Sigmoid colon (tissue), 4 donors: Measurements from ENCODE around the gene URB2.
"Not testable (repeated sequence)": the region's sequence is repeated elsewhere in the genome, so short reads cannot be mapped to it uniquely, and the experiment has no call there.

Experiments used
- POLR2AphosphoS5 ChIP-seq, 4 donors: sonication (generic); formaldehyde crosslinking; IDR thresholded peaks; one replicate each; pipeline ENCODE4 v1.6.1; 2017; ENCODE audit warnings: antibody characterized with exemption in 4 of 4
- TF ChIP-seq, protein P1 (sequence below), 4 experiments: fragments of 450-650 bp in 3 of 4; fragments of 200-600 bp in 1 of 4; IDR thresholded peaks; one replicate each; pipeline ENCODE4 v1.5.1; 2016 to 2019; ENCODE audit warnings: antibody characterized with exemption in 4 of 4, mild to moderate bottlenecking in 3 of 4, moderate library complexity in 2 of 4

DNA sequence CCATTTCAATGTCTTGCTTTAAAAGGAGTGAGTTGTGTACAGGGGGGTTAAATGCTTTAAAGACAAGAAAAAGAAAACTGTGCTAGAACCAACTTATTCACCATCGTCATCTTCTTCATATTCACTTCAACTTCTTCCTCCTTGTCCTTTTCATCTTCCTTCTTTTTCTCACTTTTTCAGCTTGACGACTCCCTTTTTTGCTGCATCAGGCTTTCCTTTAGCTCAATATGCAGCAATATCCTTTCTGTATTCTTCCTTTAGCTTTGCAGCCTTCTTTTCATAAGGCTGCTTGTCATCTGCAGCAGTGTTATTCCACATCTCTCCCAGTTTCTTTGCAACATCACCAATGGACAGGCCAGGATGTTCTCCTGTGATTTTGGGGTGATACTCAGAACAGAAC is 79.1 kb downstream of the URB2 start:
- TF ChIP-seq, protein P1, sequence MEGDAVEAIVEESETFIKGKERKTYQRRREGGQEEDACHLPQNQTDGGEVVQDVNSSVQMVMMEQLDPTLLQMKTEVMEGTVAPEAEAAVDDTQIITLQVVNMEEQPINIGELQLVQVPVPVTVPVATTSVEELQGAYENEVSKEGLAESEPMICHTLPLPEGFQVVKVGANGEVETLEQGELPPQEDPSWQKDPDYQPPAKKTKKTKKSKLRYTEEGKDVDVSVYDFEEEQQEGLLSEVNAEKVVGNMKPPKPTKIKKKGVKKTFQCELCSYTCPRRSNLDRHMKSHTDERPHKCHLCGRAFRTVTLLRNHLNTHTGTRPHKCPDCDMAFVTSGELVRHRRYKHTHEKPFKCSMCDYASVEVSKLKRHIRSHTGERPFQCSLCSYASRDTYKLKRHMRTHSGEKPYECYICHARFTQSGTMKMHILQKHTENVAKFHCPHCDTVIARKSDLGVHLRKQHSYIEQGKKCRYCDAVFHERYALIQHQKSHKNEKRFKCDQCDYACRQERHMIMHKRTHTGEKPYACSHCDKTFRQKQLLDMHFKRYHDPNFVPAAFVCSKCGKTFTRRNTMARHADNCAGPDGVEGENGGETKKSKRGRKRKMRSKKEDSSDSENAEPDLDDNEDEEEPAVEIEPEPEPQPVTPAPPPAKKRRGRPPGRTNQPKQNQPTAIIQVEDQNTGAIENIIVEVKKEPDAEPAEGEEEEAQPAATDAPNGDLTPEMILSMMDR (IDR thresholded peaks at IDR 0.05): not testable (repeated sequence)
- not testable (repeated sequence) for TF ChIP-seq POLR2AphosphoS5 (IDR thresholded peaks at IDR 0.05)
